Measurements from ENCODE around the gene BCL2L13.
A peak's percentile ranks its signal among the peaks of the same experiment; 100 is the strongest.

Gene BCL2L13

DNA sequence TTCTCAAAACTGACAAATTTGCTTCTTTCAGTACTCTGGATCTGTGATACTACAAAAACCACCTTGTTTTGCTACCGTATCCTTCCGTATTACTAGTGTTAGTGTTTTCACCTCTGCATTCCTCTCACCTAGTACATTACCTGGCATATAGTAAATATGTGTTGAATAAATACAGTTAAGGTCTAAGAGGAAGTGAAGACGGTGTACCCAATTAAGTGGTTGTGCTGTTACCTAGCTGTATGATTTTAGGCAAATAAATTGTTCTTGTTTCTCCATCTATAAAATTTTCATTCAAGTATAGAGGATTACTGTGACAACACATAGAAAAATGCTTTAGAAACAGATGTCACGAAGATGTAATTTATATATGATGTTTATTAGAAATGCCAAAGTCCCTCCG lies 8.9 kb downstream of the BCL2L13 start:
- H3K4me3 ChIP-seq (ENCODE audit: control insufficient read depth, low read depth, low read length) = no peak overlapping the region
- DNase-seq (ENCODE audit: low read depth) = no peak
- TF ChIP-seq, protein P1, sequence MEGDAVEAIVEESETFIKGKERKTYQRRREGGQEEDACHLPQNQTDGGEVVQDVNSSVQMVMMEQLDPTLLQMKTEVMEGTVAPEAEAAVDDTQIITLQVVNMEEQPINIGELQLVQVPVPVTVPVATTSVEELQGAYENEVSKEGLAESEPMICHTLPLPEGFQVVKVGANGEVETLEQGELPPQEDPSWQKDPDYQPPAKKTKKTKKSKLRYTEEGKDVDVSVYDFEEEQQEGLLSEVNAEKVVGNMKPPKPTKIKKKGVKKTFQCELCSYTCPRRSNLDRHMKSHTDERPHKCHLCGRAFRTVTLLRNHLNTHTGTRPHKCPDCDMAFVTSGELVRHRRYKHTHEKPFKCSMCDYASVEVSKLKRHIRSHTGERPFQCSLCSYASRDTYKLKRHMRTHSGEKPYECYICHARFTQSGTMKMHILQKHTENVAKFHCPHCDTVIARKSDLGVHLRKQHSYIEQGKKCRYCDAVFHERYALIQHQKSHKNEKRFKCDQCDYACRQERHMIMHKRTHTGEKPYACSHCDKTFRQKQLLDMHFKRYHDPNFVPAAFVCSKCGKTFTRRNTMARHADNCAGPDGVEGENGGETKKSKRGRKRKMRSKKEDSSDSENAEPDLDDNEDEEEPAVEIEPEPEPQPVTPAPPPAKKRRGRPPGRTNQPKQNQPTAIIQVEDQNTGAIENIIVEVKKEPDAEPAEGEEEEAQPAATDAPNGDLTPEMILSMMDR (conservative IDR thresholded peaks at IDR 0.05; ENCODE audit: control insufficient read depth, insufficient read depth, low read depth, low read length) = no peak

DNA sequence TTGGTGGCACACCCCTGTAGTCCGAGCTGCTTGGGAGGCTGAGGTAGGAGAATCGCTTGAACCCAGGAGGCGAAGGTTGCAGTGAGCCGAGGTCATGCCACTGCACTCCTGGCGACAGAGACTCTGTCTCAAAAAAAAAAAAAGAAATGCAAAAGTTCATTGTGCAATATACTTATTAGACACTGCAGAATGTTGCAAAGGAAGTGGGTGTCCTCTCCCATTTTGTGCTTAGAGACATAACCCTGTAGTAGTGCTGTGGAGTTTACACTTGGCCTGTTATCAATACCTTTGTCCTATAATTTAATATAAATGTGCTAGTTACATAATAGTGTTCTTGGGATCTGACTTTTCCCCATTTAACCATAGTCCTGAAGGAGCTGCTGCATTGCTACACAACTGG lies 9.4 kb downstream of the BCL2L13 start:
- TF ChIP-seq, protein P1 (conservative IDR thresholded peaks at IDR 0.05; ENCODE audit: control insufficient read depth, insufficient read depth, low read depth, low read length) = no peak
- DNase-seq (ENCODE audit: low read depth) = peak; percentile 18
- H3K4me3 ChIP-seq (ENCODE audit: control insufficient read depth, low read depth, low read length) = no peak overlapping the region

DNA sequence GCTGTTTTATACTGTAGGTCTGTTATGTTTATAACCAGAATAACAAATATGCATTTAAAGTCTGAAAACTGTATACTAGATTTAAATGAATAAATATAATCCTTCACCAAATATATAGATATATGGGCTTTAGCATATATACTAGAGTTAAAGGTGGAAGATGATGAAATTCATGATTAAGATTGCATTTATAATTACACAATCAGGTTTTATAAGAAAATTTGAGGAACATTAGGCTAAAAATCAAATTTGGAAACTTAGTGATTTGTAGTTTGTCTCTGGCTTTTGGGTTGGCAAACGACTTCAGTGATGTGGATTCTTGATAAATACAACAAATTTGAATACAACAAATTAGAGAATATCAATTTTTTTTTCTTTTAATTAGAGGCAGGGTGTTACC lies 10.0 kb downstream of the BCL2L13 start:
- DNase-seq (ENCODE audit: low read depth) = no peak
- no peak overlapping the region for H3K4me3 ChIP-seq (ENCODE audit: control insufficient read depth, low read depth, low read length)
- TF ChIP-seq, protein P1 (conservative IDR thresholded peaks at IDR 0.05; ENCODE audit: control insufficient read depth, insufficient read depth, low read depth, low read length) = no peak

DNA sequence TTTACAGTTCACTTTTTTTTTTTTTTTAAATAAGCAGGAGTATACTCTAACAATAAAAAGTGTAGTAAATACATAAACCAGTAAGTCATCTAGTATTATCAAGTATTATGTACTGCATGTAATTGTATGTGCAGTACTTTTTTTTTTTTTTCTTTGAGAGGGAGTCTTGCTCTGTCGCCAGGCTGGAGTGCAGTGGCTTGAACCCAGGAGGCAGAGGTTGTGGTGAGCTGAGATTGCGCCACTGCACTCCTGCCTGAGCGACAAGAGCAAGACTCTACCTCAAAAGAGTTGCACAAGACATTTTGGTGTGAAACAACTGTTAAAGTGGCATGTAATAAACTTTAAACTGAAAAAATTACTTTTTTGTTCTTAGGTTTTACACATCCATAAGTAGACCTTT lies 16.7 kb downstream of the BCL2L13 start:
- peak; percentile 14 for DNase-seq (ENCODE audit: low read depth)
- H3K4me3 ChIP-seq (ENCODE audit: control insufficient read depth, low read depth, low read length) = no peak overlapping the region
- TF ChIP-seq, protein P1 (conservative IDR thresholded peaks at IDR 0.05; ENCODE audit: control insufficient read depth, insufficient read depth, low read depth, low read length) = no peak

DNA sequence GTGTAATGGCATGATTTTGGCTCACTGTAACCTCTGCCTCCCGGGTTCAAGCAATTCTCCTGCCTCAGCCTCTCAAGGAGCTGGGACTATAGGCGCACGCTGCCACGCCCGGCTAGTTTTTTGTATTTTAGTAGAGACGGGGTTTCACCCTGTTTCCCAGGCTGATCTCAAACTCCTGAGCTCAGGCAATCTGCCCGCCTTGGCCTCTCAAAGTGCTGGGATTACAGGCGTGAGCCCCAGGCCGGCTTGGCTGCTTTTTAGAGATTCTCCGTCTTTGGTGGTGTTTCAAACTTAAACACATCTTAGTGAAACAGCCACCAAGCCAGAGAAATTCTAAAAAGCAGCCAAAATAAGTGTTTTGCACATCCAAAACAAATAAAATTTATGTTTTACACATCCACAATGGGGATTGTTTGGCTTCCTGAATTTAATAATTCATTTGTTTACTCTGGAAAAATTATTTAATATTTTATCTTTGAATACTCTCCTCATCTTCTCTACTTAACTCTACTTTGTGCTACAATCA lies 18.4 kb downstream of the BCL2L13 start:
- no peak for DNase-seq (ENCODE audit: low read depth)
- TF ChIP-seq, protein P1 (conservative IDR thresholded peaks at IDR 0.05; ENCODE audit: control insufficient read depth, insufficient read depth, low read depth, low read length) = no peak
- H3K4me3 ChIP-seq (ENCODE audit: control insufficient read depth, low read depth, low read length) = no peak overlapping the region

DNA sequence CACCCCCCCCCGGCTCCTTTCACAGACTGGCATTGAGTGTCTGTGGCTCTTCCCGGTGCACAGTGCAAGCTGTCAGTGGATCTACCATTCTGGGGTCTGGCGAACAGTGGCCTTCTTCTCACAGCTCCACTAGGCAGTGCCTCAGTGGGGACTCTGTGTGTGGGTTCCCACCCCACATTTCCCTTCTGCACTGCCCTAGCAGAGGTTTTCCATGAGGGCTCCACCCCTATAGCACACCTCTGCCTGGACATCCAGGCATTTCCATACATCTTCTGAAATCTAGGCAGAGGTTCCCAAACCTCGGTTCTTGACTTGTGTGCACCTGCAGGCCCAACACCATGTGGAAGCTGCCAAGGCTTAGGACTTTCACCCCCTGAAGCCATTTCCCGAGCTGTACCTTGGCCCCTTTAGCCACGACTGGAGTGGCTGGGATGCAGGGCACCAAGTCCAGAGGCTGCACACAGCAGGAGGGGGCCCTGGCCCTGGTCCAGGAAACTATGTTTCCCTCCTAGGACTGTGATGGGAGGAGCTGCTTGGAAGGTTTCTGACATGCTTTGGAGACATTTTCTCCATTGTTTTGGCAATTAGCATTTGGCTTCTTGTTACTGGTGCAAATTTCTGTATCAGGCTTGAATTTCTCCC lies 26.0 kb downstream of the BCL2L13 start:
- DNase-seq (ENCODE audit: low read depth) = no peak
- TF ChIP-seq, protein P1 (conservative IDR thresholded peaks at IDR 0.05; ENCODE audit: control insufficient read depth, insufficient read depth, low read depth, low read length) = no peak
- H3K4me3 ChIP-seq (ENCODE audit: control insufficient read depth, low read depth, low read length) = no peak overlapping the region
